Progenitor cell of endocrine pancreas (in vitro differentiated cells): Measurements from ENCODE around the gene PCARE. TPM values are rescaled to one million over a fixed set of nuclear protein-coding genes. Genes with fewer than 3 reads are reported as not detected.

Source experiments
- DNase-seq: peaks from one replicate; pipeline ENCODE4 v3.0.0; 2021; ENCODE audit warnings: low spot score; ENCODE audit not compliant: unreplicated experiment
- H3K27ac Mint-ChIP-seq: 2 replicates; pipeline ENCODE4 v1.8.0; 2021; ENCODE audit warnings: mild to moderate bottlenecking, moderate library complexity, mixed read lengths
- H3K27me3 Mint-ChIP-seq: 2 replicates; pipeline ENCODE4 v1.8.0; 2021; ENCODE audit warnings: mixed read lengths
- H3K36me3 Mint-ChIP-seq: 2 replicates; pipeline ENCODE4 v1.8.0; 2022; ENCODE audit warnings: mixed read lengths; ENCODE audit not compliant: insufficient read depth
- H3K4me1 Mint-ChIP-seq: 2 replicates; pipeline ENCODE4 v1.8.0; 2021; ENCODE audit warnings: low read depth, mixed read lengths
- H3K4me3 Mint-ChIP-seq: 2 replicates; pipeline ENCODE4 v1.8.0; 2021; ENCODE audit warnings: low read depth, mild to moderate bottlenecking, moderate library complexity, mixed read lengths
- H3K9me3 Mint-ChIP-seq: 2 replicates; pipeline ENCODE4 v1.8.0; 2021; ENCODE audit warnings: low read depth, mixed read lengths
- CTCF ChIP-seq: fragments of 200-600 bp; sonication (generic); IDR thresholded peaks from one replicate; pipeline ENCODE4 v1.5.0; 2021; ENCODE audit warnings: antibody characterized with exemption, mild to moderate bottlenecking; ENCODE audit not compliant: unreplicated experiment
- total RNA-seq: library from RNA; stranded (reverse); gene quantifications from 2 replicates; pipeline ENCODE4 v1.2.1, GENCODE V29; 2021

PCARE gene
- total RNA-seq, 1 donor from 2014 or later, result not detected

GRCh38 chr2:29062371-29062770, 12.0 kb downstream of the PCARE start:
- no peak overlapping the region for H3K4me3 Mint-ChIP-seq
- peaks cover 24% of the 10 kb centered on the region for H3K4me1 Mint-ChIP-seq
- no peak for TF ChIP-seq CTCF
- DNase-seq, result no peak
- no peak overlapping the region for H3K27ac Mint-ChIP-seq
- no peaks in the 10 kb centered on the region for H3K9me3 Mint-ChIP-seq
- no peaks in the 10 kb centered on the region for H3K36me3 Mint-ChIP-seq
- peaks cover 3% of the 10 kb centered on the region for H3K27me3 Mint-ChIP-seq

DNA sequence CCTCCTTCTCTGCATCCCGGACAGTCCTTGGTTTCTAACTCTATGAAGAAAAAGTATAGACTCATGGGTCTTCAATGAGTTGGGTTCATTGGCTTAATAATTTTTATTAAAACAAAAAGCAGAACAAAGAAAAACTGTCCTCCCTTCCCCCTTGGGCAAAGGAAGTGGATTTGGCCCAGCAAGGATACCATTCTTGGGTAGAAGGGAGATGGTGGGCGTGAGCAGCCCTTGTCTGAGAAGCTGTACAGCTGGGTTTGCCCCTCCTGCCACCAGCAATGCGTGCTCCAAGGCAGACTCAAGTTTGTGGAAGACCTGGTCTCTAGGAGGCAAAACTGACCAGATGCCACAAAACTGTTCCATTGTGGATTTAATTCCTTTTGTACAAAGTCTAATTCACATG, 12.7 kb downstream of the PCARE start:
- no peak overlapping the region for H3K27ac Mint-ChIP-seq
- peaks cover 3% of the 10 kb centered on the region for H3K27me3 Mint-ChIP-seq
- no peaks in the 10 kb centered on the region for H3K36me3 Mint-ChIP-seq
- H3K9me3 Mint-ChIP-seq, result no peaks in the 10 kb centered on the region
- TF ChIP-seq CTCF, result no peak
- DNase-seq, result no peak
- H3K4me3 Mint-ChIP-seq, result no peak overlapping the region
- H3K4me1 Mint-ChIP-seq, result peaks cover 25% of the 10 kb centered on the region

- Mint-ChIP-seq H3K27ac (no peak overlapping the region), H3K36me3 (no peaks in the 10 kb centered on the region), H3K4me1 (peaks cover 26% of the 10 kb centered on the region), H3K9me3 (no peaks in the 10 kb centered on the region), H3K4me3 (no peak overlapping the region), H3K27me3 (no peaks in the 10 kb centered on the region)
- TF ChIP-seq CTCF, result no peak
- DNase-seq, result no peak
Measured at GRCh38 chr2:29061176-29061575, 13.1 kb downstream of the PCARE start.

- no peaks in the 10 kb centered on the region for H3K9me3 Mint-ChIP-seq
Measured at GRCh38 chr2:29060441-29060840, 13.9 kb downstream of the PCARE start.

GRCh38 chr2:29059624-29060023, 14.7 kb downstream of the PCARE start:
- DNase-seq, result no peak
- Mint-ChIP-seq H3K9me3 (no peaks in the 10 kb centered on the region), H3K36me3 (no peaks in the 10 kb centered on the region), H3K4me1 (peaks cover 36% of the 10 kb centered on the region), H3K4me3 (no peak overlapping the region), H3K27me3 (no peaks in the 10 kb centered on the region), H3K27ac (no peak overlapping the region)
- TF ChIP-seq CTCF, result no peak

More at GRCh38 chr2:29060441-29060840, 13.9 kb downstream of the PCARE start:
- peak overlapping the region; percentile 77 for H3K27ac Mint-ChIP-seq
- no peaks in the 10 kb centered on the region for H3K36me3 Mint-ChIP-seq
- no peak for TF ChIP-seq CTCF
- no peaks in the 10 kb centered on the region for H3K27me3 Mint-ChIP-seq
- peaks cover 32% of the 10 kb centered on the region for H3K4me1 Mint-ChIP-seq
- DNase-seq, result no peak
- H3K4me3 Mint-ChIP-seq, result no peak overlapping the region
